HG02943 (cell line): ENCODE data around the gene CHCHD6.
A peak's percentile ranks its signal among the peaks of the same experiment; 100 is the strongest.

Experiments
- ATAC-seq: cut with Tn5 transposase; IDR thresholded peaks from one replicate; pipeline ENCODE4 v1.9.1; 2021; ENCODE audit warnings: mild to moderate bottlenecking, low read depth, moderate library complexity; ENCODE audit not compliant: unreplicated experiment

CHCHD6 gene

DNA sequence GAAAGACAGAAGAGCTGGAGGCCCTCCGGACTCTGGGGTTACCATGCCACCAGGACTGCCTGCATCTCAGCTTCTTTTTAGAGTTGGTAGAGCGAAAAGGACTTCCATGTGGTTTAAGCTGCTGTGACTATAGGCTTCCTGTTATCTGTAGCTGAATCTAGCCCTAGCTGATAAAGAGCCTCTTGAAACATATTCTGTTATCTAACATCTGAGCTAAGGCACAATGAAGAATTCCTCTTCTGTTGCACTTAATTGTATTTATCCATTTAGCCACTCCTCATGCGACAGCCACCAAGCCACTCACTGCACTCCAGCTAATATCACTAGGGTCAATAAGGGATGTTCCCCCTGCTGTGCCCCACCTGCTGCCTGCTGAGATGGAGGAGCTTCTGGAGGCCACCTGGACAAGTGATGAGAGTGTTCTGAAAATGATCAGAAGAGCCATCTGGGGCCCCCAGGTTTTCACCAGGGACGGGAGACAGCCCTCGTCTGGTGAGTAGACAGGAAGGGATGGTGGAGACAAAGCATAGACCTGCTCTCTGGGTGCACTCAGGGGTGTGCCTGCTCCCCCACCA is 184.2 kb downstream of the CHCHD6 start:
- no peak for ATAC-seq

DNA sequence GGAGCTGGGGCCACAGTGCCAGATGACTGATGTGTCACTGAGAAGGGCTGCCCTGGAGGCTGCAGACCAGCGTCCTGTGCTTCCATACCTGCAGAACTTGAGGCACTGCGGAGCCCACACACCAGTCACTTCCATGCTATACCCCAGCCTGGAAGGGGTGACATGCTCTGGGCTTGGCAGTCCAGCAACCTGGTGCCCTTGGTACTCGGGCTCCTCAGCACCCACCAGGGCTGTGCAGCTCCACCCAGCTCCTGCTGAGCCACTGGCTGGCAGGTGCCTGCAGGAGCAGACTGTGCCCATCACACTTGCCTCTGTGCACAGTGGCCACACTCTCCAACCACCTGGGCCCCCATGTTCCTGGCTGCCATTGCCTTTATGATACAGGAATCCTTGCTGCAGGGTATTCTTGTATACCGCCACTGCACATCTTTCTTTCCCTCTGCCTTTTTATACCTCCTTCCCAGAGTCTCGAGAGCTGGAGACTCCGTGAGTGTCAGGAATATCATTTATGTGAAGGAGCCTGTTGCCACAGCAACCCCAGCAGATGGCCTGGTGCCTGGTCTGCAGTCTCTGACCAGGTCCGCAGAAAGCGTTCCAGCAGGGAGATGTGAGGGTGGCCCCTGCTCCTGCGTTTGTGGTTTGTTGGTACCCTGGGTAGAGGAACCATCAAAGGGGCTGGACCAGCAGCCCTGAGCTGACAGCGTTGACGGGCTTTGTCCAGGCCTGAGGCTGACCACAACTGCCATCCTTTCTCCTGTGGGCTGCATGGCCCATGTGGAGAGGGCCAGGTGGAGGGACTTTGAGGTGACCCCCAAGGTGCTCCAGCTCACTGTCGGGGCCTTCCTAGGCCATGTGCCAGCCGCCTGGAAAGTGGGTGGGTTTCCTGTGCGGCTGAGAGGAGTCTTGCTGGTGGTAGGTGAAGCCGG is 185.5 kb downstream of the CHCHD6 start:
- no peak for ATAC-seq

DNA sequence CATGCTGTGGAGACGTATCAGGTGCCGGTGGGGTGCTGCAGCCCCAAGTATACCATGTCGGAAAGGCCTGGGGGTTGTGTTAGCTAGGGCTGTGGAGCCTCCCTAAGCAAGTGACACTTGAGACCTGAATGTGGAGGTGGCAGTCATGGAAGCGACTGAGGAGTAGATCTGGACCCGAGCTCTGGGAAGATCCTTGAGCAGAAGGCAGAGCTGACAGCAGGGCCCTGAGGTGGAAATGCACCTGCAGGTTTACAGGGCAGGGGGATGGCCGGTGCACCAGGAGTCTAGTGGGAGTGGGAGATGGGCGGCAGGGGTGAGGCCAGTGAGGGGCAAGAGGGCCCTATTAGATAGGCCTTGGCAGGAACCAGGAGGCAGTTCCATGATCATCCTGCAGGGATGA is 187.1 kb downstream of the CHCHD6 start:
- no peak for ATAC-seq

DNA sequence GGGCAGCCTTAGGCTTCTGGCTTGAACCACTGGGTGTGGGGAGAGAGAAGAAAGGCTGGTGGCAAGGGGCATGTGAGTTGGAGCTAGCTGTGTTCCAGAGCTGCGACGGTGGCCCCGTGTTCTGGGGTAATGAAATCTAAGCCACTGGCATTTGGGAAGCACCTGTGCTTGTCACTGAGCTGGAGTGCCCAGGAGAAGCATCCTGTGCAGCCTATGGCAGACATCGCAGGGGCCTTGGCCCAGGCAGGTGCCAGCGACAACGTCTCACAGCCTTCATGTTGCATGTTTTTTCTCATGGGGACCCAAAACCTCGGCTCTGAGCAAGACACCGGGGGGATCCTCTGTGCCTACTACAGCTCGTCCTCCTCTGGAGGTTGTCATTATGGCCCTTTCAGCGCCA is 187.8 kb downstream of the CHCHD6 start:
- no peak for ATAC-seq

DNA sequence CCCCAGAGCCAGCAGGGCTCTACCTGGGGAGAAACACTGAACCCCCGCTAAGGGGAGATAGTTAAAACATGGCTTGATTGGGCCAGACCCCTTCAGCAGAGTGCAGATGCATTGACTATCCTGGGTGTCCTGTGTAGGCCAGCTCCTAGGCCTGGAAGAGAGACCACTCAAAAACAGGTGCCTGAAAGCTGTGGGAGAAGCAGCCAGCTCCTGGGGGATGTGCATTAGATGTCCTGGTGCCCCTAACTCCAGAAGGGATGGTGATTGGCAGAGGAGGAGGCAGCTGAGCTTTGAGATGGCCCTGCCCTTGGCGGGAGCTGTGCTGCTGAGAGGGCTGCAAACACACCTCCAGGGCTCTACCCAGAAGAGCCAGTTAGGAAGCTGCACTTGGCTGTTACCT is 189.6 kb downstream of the CHCHD6 start:
- ATAC-seq, result no peak

DNA sequence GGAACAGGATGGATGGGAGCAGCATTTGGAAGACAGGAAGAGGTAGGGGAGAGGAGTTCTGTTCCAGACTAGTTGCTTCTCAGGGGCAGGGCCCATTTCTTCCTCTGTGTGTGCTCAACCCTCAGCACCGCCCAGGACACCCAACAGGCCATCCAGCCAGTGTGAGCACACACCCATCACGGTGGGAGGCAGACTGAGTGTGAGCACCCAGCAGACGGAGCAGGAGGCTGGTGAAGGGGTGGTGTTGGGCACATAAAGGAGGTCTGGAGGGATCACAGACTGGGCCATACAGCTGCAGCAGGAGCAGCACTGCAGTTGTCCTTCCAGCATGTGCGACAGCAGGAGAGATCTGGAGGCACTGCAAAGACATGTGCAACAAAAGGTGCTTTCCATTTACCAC is 190.4 kb downstream of the CHCHD6 start:
- ATAC-seq, result no peak

DNA sequence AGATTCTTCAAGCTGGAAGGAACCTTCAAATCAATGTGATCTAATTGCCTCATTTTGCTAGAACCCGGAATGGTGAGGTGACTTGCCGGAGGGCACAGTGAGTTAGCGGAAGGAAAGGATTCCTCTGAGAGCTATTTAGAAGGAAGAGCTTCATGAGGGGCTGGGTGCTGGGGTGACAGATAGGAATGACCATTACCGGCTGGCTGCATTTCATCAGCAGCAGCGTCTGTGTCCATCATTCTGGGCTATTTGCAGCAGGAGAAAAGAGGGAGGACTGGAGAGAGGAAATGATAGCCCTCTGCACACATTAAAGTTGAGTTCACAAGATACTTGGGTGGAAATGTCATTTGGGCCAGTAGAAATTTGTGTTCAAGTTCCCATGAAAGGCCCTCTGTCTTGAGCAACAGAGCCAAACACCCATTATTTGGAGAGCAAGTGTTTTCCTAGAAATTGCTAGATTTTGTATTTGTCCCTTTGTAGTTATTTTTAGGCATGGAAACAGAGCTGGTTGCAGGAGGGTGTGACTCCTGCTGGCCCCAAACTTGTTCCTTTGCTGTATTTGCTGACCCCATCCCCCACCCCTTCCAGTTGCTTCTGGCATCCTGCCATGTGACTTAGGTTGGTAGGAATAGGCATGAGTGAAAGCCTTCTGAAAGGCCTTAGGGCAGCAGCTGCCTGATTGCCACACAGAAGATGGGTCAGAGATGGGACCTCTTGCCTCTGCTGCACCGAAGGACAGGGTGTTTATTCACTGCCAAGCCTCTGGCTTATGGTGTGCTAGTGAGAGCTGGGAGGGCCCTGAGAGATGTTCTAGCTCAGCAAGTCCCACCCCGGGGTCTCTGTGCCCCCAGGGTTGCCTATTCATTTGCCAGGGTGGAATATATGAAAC is 191.4 kb downstream of the CHCHD6 start:
- ATAC-seq, result no peak

DNA sequence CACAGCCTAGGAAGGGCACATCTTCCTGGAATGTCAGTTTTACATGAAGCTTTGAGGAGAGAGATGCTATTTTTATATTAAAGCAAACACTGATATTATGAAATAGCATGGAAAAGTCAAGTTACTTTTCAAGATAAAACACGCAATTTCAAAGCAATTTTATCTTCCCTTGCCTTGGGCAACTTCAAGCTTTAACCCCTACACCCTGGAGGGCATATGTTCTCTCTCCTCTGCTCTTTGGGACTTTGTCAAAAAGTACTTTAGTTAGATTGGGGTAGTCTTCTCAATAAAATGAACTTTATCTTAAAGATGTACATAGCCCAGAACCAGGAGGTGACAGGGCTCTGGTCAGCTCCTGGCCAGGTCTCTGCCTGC is 192.0 kb downstream of the CHCHD6 start:
- no peak for ATAC-seq

DNA sequence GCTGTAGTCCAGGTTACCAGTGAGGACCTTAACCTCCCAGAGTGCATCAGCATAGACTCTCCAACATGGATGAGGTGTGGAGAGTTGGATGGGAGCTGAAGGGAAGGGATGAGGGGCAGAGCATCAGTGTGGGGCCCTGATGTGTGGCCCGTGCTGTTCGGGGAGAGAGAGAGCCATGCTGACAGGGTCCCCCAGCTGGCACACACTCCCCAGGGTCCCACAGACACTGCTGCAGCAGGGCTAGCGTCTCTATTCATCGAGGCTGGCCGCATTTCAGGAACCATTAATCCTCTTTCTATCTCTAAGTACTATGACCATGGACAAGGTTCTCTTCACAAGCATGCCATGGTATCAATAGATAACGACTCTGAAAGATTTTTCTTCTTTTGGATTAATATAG is 192.9 kb downstream of the CHCHD6 start:
- ATAC-seq, result no peak

DNA sequence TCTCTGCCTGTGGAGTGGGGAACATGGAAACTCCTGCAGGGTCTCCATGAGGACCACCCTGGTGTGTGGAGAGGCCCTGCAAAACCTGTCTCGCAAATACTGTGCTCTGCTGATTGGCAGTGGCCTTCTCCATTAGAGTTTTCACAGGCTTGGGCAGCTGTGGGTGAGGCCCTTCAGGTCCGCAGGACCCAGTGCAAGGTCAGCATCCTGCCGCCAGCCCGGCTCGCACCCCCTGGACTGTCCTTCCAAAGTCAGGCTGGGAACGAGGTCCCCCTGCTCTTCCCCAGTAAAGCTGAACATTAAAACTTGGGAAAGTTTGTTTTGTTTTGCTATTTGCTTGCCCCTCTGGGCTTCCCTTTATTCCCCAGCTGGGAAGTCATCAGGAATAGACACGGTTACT is 193.9 kb downstream of the CHCHD6 start:
- ATAC-seq, result no peak

DNA sequence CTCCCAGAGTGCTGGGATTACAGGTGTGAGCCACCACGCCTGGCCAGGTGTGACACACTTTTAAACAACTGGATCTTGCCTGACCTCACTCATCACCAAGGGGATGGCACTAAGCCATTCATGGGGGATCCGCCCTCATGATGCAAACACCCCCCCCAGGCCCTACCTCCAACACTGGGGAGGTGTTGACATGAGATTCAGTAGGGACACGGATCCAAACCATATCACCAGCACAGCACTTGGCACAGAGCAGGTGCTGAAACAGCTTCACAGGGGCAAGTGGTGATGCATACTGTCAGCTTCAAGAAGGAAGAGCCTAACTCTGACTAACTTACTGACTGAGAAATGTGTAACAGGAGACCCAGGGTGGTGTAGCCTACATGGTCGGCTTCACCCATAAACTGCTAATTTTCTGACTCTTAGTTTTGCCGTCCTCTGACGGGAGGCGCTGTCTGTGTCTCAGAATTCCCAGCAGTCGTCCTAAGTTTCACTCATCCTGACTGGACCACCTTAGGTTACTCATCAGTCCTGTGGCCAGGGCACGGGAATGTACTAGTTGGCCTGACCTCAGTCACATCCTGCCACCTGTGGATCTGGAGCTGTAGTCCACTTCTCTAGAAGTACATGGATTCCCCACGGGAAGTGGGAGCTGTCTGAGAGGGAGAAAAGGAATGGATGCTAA is 197.0 kb downstream of the CHCHD6 start:
- ATAC-seq, result no peak

DNA sequence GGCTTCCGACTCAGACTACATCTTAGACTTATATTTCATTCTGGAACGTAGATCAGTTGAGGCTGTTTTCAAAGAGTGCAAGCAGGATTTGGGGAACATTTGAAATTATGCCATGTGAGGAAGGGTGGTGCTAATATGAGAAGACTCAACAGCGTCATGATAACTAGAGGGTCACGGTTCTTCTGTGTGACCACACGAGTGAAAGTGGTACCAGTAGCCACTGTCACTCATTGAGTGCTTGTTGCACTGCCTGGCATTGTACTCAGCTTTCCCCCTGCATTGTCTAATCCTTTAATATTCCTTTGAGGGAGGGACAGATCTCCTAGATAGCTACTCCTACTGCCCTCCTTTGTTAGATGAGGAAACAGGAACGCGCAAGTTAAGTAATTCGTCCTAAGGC is 197.6 kb downstream of the CHCHD6 start:
- ATAC-seq, result no peak

DNA sequence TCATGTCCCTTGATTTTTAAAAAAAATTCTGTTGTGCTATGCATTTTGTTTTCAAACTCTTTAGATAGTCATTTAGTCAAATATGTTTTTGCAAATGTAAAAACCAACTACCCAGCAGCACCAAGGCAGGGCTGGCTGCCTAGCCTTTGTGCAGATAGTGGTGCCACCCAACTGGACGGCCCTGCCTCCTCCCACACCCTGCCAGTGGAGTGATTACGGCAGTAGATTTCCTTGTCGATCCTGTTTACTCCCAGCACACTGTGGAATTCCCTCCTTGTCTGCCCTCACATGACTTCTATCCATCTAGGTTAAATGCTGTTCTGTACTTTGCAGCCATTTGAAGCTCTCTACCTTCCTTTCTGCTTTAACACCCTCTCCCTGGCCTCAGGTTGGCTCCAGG is 199.5 kb downstream of the CHCHD6 start:
- ATAC-seq, result no peak

DNA sequence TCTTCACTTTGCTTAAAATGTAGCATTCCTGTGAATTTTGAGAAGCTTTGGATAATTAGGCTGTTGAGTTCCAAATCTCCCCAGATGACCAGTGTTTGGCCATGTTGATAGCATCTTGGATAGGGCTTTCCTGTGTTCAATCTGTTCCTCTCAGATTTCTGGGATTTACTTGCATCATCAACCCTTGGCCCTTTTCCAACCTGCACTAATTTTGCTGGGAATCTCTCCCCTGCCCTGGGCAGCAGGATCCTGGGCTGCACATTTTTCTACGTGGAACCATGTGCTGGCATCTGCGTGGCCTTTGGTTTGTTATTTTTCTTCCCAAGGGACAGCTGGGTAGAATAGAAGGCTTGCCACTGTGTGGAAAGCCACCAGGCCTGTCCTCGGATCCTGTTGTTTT is 203.5 kb downstream of the CHCHD6 start:
- ATAC-seq, result no peak

DNA sequence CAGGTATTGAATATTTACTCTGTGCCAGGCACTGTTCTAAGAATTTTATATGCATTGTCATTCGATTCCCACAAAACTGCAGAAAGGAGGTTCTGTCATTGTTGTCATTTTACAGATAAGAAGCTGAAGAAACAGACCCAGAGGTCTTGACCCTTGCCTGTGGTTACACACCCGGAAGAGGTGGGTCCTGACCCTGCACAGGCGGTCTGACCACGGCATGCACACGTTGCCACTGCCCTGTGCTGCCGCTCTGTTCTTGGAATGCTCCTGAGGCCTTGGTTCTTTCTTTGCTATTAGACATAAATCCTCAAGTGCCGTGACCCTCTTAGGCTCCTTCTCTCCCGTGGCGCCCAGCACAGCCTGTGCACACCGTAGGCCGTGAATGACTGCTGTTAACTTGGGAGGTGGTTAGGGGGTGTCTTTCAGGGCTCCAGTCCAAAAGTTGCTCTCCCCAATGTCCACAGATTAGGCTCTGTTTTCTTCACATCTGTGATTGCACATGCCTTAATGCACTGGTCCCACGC is 204.8 kb downstream of the CHCHD6 start:
- ATAC-seq, result no peak

DNA sequence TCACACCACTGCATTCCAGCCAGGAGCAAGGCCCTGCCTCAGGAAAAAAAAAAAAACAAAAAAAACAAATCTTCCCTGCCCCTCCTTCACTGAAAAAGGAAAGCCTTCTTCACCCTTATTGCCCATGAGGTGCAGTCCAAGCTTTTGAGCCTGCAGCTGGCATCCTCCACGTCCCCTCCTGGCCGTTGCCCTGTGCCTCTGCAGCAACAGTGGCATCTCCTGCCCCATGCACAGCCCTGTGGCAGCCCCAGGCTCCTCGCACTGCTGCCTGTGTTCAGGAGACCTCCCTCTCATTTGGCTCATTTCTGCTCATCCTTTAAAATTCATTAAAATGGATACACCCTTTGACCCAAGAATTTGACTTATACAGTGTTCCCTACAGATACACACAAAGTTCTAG is 206.2 kb downstream of the CHCHD6 start:
- ATAC-seq, result no peak

DNA sequence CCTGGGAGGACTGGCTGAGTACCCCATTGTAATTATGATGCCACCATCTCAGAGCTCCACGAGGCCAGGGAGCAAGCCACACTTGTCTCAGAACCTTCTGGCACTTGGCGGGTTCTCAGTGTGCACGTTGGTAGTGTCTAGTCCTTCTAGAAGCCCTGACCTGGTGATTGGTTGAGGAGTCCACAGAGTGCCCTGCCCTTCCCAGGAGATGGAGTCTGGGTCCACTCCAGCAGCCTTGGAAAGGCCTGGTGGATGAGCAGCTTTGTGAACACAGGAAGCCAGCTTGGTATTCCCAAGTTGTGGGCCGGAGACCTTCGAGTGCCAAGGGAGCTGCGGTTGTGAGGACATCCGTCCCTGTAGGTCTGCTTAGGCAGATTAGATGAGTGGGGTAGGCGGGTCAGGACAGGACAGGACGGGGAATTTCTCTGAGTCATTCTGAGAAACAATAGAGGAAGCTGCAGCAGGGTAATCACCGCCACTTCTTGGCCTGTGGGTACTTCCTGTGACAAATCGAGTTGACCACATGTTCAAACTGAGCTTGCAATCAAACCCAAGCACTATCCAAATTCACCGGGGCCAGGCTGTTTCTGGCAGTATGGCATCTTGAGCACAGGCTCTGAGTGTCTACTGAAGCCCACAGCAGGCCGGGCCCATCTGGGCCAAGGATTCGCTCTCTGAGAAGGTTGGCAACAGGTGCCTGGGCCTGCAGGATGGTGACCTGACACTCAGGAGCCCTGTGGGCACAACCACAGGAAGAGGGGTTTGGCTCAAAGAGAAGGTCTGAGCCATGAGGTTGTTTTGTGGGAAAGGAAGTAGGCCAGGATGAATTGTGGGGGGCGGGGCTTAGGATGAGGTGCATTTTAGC is 207.4 kb downstream of the CHCHD6 start:
- ATAC-seq, result peak; percentile 96

DNA sequence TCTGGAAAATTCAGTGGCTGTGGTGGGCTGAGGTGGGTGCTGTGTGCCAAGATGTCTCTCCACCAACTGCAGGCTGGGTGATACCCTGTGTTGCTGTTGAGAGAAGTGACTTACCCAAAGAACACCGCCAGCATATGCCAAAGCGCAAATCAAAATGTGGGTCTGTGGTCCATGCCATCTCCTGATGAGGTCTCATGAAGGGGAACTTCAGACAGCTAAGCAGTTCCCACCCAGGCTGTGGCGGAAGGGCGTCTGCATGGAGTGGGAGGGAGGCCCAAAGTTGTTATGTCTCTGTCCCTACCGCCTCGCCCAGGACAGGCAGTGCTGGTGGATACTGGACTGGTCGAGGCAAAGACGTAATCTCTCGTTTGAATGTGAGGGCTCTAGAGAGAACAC is 208.0 kb downstream of the CHCHD6 start:
- ATAC-seq, result no peak

DNA sequence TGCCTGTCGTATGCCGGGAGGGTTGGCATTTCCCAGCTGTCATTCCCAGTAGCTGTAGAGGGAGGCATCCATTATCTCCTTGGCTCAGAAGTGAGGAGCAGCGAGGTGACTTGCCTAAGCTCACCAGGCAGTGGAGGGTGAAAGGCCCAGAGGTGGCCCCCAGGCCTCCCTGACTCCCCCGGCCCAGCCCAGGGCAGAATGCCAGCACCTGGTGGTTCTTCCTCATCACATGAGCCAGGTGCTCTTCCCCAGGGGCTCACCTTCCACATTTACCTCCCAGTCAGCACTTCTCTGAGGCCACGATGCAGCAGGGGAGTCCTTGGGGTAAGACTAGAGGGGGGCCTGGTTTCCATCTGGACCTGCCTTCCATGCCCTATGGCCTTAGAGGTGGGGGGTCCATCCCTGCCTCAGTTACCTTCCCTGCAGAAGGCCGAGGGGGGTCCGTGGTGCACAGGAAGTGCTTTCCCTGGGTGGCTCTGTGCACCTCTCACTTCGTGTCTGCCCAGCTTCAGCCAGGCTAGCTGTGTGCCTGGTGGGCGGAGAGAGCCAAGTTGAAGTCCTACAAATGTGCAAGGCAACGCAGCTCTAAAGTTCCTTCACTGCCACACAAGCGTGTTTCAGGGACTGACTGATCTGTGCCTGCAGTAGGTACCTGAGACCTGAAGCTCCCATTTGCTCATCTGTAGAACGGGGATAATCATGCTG is 208.6 kb downstream of the CHCHD6 start:
- no peak for ATAC-seq
